ENCODE results near the gene CCNB1IP1. TPM values are rescaled to one million over a fixed set of nuclear protein-coding genes. Genes with fewer than 3 reads are reported as not detected.
A peak's percentile ranks its signal among the peaks of the same experiment; 100 is the strongest.

Gene CCNB1IP1
- total RNA-seq: 70.0 and 168 TPM in 2 replicates

- DNase-seq (ENCODE audit: low read depth): peak; percentile 94
- H3K36me3 ChIP-seq (ENCODE audit: control insufficient read depth, insufficient read depth, low read length): peaks cover 1% of the 10 kb centered on the region
- FAIRE-seq: peak; percentile 58
- TF ChIP-seq CTCF (IDR thresholded peaks at IDR 0.05; ENCODE audit: insufficient read depth, low read length, severe bottlenecking): no peak
- peak within 1 kb of the TSS; percentile 46 for H3K4me3 ChIP-seq (ENCODE audit: low read depth, low read length)
- no peaks in the 10 kb centered on the region for H3K27me3 ChIP-seq (ENCODE audit: control insufficient read depth, insufficient read depth, low read length)
Measured at GRCh38 chr14:20332788-20333493, at the start of gene CCNB1IP1. Gene CCNB1IP1, minus strand, starts transcription at chr14:20333279. Its CDS starts 16,756 bp downstream, at chr14:20316523.

DNA sequence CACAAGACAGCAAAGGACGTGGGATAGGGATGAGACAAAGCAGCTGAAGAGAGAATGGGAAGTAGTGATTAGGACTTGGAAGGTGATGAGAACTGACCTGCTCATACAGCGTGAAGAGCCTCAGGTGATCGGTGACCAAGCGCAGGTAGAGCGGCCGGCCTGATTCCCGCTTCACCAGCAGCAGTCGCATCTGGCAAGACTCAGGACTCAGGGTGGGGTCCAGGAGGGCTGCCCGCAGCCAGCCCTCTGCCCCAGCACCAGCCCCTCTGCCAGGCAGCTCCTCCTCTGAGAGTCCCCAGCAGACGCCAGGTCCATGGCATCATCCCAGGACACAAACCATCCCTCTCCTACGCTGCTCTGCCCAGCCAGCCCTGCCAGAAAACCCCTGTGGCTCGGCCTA, 49.4 kb upstream of the CCNB1IP1 start:
- TF ChIP-seq CTCF (IDR thresholded peaks at IDR 0.05; ENCODE audit: insufficient read depth, low read length, severe bottlenecking): no peak
- FAIRE-seq: peak; percentile 18
- no peak for DNase-seq (ENCODE audit: low read depth)
- no peaks in the 10 kb centered on the region for H3K27me3 ChIP-seq (ENCODE audit: control insufficient read depth, insufficient read depth, low read length)
- peaks cover 60% of the 10 kb centered on the region for H3K36me3 ChIP-seq (ENCODE audit: control insufficient read depth, insufficient read depth, low read length)
- no peak overlapping the region for H3K4me3 ChIP-seq (ENCODE audit: low read depth, low read length)

DNA sequence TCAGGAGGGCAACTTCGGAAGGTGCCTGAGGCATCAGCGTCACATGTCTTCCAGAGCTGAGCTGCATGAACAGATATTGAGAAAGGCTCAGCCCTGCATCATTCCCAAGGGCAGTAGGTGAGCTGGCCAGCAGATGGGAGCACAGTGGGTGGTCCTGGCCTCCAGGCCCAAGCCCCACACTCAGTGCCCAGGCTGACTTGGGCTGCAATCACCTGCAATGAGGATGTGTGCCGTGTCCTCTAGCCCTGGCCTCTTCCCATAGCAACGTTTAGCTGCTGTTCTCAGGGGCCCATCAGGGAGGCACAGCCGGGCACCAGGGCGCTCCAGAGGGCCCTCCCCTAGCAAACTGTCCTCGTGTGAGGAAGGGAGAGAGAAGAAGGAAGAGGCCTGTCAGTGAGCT, 48.3 kb upstream of the CCNB1IP1 start:
- no peak overlapping the region for H3K4me3 ChIP-seq (ENCODE audit: low read depth, low read length)
- peaks cover 61% of the 10 kb centered on the region for H3K36me3 ChIP-seq (ENCODE audit: control insufficient read depth, insufficient read depth, low read length)
- H3K27me3 ChIP-seq (ENCODE audit: control insufficient read depth, insufficient read depth, low read length): no peaks in the 10 kb centered on the region
- no peak for FAIRE-seq
- no peak for TF ChIP-seq CTCF (IDR thresholded peaks at IDR 0.05; ENCODE audit: insufficient read depth, low read length, severe bottlenecking)
- DNase-seq (ENCODE audit: low read depth): no peak

DNA sequence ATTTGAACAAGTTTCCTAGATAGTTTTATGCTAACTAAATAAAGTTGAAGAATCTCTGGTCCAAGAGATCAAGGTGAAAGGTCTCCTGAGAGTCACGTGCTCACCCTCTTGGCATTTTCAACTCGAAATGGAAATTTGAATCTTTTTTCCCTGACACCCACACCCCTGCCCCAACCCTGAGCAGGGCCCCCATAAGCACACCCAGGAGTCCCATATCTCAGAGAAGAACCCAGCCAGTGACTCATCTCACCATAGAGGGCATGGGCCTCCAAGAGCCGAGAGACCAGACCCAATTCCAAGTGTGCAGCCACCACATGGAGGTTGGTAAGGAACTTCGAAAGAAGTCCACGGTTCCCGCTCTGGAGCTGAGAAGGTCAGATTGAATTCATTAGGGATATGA, 47.6 kb upstream of the CCNB1IP1 start:
- no peak for DNase-seq (ENCODE audit: low read depth)
- TF ChIP-seq CTCF (IDR thresholded peaks at IDR 0.05; ENCODE audit: insufficient read depth, low read length, severe bottlenecking): no peak
- Histone ChIP-seq H3K27me3 (ENCODE audit: control insufficient read depth, insufficient read depth, low read length) (no peaks in the 10 kb centered on the region), H3K36me3 (ENCODE audit: control insufficient read depth, insufficient read depth, low read length) (peaks cover 57% of the 10 kb centered on the region), H3K4me3 (ENCODE audit: low read depth, low read length) (no peak overlapping the region)
- no peak for FAIRE-seq

DNA sequence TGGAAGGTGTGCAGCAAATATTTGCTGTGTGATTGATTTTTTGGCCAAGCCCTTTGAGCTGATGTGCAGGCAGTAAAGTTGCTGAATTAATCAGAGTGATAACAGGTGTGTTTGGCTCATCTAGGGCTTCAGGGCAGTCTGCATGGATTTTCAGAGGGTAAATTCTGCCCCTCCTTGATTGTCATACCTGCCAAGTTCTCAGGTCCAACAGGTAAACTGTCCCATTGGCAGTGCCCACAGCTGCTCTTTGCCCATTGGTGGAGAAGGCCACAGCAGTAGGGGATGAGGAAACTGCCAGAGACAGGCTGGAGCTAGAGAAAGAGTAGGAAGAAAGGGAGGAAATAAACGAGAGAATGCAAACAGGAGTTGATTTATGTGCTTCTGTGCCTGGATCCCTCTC, 46.7 kb upstream of the CCNB1IP1 start:
- H3K4me3 ChIP-seq (ENCODE audit: low read depth, low read length): no peak overlapping the region

More for the DNA sequence above, 46.7 kb upstream of the CCNB1IP1 start:
- Histone ChIP-seq H3K27me3 (ENCODE audit: control insufficient read depth, insufficient read depth, low read length) (no peaks in the 10 kb centered on the region), H3K36me3 (ENCODE audit: control insufficient read depth, insufficient read depth, low read length) (peaks cover 55% of the 10 kb centered on the region)
- DNase-seq (ENCODE audit: low read depth): no peak
- FAIRE-seq: peak; percentile 47
- TF ChIP-seq CTCF (IDR thresholded peaks at IDR 0.05; ENCODE audit: insufficient read depth, low read length, severe bottlenecking): no peak

Measured in bronchial epithelial cell (primary cell).